ENCODE results near the gene DTX3.
A peak's percentile ranks its signal among the peaks of the same experiment; 100 is the strongest.
"Not testable (repeated sequence)": the region's sequence is repeated elsewhere in the genome, so short reads cannot be mapped to it uniquely, and the experiment has no call there.

Gene DTX3

DNA sequence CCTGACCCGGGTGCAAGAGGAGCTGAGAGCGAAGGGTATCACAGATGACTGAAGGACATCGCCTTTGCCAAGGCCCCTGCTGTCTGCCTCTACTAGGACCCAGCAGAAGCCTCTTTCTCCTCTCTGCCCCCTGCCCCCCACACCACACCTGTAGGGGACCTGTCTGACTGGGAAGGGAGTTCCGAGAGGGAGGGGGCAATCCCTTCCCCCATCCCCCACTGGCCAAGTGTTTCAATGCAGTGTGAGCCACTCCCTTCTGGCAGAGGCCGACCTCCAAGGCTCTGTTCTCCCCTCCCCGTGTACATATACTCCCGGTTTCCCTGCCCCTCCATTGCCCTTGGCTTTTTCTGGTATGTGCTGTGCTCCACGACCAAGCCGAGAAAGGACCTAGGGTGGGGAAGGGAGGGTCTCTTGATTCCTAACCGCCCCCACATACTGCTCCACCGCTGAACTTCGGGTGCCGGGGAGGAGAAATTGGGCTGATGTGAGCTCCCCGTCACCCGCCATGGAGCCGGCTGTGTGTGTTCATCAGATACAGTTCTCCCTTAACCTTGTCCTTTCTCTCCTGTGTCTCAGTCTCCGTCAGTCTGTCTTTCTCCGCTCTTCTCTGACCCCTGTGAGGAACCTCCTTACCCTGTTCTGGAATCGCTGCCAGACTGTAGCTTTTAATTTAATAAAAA, 4.6 kb downstream of the DTX3 start:
- no peak for DNase-seq

DNA sequence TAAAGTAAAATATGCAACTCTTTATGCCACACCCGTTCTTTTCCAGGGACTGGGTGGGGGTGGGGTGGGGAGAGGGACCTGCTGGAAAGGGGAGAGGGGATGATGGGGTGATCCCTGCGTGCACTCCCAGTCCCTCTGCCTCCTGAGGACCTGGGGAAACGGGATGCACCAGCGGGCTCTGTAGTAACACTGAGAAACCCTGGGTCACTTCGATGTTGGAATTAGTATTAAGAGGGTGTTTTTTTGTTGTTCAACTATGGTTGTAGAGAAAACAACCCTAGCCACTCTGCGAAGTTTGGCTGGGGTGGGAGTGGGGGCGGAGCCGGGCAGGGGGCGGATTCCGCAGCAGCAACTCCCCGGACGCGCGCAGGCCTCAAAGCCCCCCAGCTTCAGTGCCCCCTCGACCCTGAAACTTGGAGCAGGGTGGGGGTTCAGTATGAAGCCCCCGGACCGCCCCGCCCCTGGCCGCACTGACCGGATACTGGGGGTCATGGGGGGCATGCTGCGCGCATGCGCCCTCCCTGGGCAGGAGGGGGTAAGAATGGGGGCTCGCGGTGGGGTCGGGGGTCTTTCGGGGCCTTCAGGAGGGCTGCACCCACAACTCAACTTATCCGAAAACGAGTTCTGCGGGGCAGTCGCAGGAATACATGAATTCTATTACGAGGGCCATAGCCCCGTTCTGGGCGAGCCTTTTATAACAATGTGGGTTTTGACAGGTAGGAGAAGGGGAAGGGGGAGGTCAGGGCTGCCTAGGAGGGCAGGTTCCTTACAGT, 5.3 kb downstream of the DTX3 start:
- DNase-seq, result no peak

DNA sequence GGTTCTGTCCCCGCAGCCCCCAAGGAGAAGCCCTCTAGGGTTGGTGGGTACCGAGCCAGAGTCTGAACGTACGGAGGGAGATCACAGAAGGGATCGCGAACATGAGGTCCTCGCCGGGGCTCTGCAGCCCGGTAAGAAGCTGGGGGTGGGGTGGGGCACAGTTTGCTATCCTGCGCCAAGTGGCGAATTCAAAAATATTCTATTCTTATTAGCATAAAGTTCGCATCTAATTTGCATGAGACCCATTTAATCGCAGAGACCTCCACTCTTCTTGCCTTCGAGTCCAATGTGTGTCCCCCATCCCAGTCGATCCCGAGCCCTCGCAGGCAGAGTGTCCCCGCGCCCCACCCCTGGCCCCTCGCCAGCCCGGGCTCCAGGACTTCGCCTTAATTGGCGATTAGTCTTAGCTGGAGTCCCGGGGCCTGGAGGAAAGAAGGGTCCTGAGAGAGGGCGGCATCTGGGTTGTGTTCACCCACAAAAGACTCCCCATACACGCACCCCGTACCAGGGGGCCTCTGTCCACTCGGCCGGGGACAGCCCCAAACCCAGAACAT, 6.0 kb downstream of the DTX3 start:
- no peak for DNase-seq

DNA sequence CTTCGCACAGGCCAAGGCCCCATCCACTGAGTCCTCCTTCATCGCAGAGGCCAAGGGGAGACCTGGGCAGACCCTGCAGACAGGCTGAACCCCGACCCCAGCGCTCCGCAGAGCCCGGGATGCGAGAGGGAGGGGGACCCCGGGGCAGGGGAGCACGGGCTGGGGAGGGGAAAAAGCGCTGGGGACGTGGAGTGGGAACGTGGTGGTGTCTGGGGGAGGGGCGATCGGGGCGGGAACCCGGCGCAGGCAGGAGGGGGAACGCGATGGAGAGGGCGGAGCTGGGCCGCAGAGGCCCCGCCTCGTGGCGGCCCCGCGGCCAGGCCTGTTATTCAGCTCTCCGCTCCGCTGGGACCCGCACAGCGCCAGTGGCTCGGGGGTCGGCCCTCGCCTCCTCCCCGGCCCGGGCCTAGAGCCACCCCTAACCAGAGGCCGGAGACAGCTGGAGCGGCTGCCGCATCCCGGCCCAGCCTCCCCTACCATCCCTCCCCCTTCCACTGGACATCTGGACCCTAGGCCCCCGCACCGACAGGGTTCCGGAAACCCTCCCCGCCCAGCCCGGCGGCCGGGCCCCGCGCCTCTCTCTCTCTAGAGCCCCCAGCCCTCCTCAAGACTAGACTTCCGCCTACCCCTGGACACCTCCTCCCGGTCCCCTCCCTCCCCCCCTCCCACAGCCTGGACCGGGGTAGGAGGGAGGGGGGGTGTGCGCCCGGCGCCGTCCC, 6.6 kb downstream of the DTX3 start, which contains the start of gene ARHGEF25:
TSS of gene ARHGEF25 (plus strand) at position 328 of the 719 bp plus-strand sequence. CDS start 460 bp downstream, outside the sequence.
- peak; percentile 6 to 14 for DNase-seq

DNA sequence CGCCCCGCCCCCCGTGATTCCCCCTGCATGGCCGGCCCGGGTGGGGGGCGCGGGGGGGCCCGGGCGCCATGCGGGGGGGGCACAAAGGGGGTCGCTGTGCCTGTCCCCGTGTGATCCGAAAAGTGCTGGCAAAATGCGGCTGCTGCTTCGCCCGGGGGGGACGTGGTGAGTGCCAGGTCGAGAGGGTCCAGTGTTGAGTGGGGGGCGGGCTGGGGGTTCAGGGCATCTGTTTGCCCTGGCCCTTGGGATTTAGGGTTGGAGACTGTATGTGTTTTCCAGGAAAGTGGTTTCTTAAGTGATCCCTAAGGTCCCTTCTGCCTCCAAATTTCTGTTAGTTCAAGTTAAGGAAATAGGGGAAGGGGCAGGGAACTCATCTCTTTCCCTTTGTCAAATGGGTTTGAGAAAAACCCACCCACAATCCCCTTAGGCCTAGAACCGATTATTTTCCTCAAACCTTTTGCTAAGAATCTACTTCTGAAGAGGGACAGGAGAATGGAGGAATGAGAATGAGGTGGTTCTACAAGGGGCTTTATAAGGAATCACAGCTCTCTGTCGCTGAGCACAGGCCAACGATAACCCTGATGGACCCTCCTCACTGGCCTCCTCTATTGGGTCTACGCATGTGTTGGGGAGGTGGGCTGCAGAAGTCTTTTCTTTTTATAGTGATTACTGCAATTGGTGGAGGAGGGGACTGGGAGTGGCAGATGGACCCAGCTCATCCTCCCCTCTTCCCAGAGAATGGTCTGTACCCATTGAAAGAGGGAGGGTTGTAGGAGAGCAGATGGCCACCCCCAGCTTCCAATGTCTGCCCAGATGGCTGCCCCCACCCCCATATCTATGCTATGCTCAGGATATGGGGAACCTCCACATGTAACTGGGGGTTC, 7.4 kb downstream of the DTX3 start:
- no peak for DNase-seq

DNA sequence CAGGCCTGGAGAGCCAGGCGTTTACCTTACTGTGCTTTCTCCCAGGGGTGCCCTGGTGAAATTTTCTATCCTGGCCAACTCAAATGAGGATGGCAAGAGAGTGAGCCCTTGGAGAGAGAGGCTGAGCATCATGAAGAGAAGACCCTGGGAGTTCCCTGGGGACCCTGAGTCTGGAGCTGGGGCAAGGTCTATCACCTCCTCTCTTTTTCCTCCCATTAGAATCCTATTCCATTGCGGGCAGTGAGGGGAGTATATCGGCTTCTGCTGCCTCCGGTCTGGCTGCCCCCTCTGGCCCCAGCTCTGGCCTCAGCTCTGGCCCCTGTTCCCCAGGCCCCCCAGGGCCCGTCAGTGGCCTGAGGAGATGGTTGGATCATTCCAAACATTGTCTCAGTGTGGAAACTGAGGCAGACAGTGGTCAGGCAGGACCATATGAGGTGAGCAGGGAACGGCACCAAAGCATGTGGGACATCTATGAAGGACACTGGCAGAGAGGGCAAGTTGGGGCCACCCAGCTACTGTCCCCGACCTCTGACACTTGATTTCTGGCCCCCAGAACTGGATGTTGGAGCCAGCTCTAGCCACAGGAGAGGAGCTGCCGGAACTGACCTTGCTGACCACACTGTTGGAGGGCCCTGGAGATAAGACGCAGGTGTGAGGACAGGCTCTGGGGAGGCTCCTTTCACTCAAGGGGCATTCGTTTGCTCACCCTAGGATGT, 8.2 kb downstream of the DTX3 start:
- DNase-seq, result no peak

DNA sequence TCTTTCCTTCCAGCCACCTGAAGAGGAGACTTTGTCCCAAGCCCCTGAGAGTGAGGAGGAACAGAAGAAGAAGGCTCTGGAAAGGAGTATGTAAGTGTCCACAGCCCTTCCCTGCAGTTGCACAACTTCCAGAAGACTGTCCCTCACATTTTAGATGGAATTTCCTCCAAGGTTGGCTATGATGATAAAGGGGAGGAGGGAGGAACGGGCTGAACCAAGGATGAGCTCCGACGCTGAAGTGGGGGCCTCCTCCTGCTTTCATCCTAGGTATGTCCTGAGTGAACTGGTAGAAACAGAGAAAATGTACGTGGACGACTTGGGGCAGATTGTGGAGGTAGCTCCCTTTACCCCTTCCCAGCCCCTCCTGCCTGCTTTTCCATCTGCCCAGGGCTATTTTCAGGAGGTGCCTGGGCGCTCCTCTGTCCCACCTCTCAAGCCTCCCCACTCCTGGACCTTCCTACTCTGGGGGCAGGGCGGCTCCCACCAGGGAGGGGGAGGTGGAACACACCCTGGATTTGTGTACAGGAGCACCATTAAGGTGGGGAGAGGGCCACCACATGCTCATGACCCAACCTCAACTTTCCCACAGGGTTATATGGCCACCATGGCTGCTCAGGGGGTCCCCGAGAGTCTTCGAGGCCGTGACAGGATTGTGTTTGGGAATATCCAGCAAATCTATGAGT, 8.9 kb downstream of the DTX3 start:
- DNase-seq, result no peak

DNA sequence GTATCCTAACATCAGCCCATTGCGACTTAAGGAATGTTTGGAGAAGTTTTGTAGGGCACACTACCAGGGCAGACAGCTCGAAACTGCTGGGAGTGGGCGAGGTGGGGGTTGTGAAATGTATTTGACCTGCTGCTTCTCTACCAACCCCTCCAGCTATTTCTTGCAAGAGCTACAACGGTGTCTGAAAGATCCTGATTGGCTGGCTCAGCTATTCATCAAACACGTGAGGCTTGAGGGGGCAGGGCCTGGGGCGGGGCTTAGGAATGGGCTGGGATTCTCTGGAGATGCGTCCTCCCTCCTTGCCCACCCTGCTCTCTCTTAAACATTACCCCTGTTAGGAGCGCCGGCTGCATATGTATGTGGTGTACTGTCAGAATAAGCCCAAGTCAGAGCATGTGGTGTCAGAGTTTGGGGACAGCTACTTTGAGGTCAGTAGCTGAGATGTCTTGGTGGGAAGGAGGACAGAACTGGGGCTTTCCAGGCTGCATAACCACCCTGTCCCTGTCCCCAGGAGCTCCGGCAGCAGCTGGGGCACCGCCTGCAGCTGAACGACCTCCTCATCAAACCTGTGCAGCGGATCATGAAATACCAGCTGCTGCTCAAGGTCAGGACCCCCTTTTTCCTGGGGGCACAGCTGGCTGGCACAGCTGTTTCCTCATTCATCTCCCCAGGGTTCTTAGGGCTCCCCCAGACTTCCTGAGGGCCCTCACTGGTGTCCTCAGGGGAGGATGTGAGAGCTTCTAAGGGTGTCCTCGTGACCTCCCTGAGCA, 9.7 kb downstream of the DTX3 start:
- peak in 1 of 2 experiments; percentile 6 for DNase-seq

DNA sequence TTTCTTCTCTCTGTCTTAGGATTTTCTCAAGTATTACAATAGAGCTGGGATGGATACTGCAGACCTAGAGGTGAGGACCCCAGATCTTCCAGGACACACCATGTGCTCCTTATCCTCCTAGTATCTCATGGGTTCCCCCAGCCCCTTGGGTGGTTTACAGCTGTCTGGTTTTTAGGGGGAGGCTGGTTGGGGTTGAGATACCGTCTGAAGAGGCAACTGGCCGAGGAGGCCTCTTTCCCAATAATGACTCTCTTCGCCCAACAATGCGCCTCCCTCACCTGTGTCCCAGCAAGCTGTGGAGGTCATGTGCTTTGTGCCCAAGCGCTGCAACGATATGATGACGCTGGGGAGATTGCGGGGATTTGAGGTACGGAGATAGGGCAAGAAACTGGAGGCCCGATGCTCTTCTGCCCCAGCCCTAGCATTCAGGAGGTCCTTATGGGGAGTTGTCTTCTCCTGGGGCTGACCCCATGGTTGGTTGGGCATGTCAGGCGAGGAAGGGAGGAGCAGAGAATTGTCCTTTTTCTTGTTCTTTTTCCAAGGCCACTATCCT, 10.4 kb downstream of the DTX3 start:
- no peak for DNase-seq

DNA sequence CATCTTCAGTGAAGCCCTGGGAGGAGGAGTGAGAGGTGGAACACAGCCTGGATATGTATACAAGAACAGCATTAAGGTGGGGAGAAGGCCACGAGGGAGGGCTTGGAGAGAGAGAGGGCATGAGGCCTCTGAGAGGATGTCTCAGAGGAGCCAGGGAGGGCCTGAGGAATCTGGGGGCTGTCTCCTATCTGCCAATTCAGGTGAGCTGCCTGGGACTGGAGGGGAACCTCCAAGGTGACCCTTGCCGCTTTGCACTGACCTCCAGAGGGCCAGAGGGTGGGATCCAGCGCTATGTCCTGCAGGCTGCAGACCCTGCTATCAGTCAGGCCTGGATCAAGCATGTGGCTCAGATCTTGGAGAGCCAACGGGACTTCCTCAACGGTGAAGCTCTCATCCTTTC, 11.0 kb downstream of the DTX3 start:
- no peak for DNase-seq

DNA sequence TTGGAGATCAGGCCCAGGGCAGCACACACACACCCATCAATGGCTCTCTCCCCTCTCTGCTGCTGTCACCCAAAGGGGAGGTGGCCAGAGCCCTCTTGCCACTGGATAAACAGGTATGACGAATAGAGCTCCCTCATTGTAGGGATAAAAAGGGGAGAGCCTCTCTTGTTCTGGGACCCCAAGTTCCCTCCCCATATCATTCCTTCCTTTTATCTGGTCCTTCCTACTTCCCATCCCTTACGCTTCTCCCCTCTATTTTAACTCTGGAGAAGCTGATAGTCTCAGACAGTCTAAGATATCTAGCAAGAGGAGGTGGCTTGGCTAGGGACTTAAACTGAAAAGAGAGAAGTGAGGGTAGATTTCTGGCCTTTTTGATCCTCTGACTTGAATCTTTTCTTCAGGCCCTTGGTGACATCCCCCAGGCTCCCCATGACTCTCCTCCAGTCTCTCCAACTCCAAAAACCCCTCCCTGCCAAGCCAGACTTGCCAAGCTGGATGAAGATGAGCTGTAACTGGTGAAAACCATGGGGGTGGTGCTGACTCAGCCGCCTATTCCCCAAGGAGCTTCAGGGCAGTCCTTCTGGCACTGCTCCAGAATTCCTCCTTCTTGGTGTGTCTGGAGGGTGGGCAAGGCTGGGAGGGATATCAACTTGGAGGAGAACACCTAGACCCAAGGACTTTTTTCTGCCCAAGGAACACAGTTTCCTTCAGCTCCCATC, 11.9 kb downstream of the DTX3 start:
- no peak for DNase-seq

DNA sequence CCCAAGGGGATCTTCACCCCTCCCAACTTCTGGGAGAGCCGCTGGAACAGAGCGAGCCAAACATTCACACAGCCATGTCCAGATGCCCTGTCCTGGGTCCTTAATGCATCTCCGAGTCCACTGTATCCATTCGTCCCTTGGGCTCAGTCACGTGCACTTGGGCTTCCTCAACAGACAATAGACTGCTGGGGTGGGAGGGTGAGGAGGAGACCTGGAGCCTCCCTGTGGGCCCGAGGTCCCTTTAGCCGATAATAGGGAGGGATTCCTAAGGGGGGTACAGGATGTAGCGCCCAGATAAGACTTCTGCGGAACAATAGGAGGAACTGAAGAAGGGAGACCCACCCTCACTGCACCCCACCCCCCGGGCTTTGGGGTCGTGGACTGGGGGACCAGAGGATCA, 13.3 kb downstream of the DTX3 start:
- DNase-seq, result no peak

DNA sequence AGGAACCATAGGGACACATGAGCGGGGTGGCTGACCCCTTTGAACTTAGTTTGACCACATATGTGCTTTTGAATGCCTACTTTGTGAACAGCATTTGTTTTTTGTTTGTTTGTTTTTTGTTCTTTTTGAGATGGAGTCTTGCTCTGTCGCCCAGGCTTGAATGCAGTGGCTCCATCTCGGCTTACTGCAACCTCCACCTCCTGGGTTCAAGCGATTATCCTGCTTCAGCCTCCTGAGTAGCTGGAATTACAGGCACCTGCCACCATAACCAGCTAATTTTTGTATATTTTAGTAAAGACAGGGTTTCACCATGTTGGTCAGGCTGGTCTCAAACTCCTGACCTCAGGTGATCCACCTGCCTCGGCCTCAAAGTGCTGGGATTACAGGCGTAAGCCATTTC, 13.8 kb downstream of the DTX3 start:
- not testable (repeated sequence) for DNase-seq

DNA sequence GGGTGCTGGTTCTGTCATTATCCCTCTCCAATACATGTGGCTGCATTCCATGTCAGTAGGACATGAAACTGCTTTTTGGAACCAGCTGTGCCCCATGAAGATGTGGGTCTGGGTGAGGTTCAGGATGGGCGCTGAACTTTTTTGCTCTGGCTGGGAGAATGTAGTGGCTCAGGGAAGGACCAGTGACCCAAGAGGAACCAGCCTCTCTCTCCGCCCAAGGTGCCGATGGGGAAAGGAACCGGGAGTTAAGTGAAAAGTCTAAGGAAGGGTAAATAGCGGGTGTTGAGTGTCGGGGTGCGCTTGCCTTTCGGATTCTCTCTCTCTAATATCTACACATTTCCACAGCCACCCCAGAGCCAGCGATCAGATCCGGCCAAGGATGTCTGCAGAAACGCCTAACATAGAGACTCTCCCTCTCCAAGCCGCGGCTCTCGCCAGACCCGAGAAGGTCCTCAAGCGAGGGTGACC, 14.4 kb downstream of the DTX3 start:
- no peak for DNase-seq

DNA sequence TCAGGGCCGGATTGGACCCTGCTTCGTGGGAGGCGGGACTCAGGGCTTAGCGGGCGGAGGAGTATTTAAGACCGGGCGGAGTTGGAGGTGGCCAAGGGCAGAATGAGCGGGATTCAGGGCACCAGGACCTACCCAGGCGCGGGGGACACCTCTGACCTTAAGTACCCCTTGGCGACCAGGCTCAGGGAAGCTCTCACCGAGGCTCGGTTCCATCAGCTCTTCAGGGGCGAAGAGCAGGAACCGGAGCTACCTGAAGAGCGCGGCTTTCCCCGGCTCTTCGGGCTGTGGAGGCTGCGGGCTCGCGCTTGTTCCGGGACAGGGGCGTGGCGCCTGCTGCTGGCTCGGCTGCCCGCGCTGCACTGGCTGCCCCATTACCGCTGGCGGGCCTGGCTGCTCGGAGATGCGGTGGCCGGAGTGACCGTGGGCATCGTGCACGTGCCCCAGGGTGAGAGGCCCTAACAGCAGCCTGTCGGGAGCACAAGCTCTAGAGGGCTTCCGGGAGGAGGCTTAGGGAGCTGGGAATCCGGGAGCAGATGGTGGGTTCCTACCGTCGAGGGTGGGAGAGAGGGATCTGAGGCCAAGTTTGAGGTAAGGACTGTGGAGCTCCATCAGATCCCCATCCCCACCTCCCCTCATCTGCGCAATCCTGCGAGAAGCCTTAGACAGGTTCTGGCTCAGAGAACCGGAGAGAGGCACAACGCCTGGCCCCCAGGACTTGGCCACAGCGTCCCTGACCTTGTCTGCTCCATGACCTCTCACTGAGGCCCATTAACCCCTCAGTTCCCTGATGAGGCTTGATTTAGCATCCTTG, 15.0 kb downstream of the DTX3 start:
- DNase-seq, result no peak

DNA sequence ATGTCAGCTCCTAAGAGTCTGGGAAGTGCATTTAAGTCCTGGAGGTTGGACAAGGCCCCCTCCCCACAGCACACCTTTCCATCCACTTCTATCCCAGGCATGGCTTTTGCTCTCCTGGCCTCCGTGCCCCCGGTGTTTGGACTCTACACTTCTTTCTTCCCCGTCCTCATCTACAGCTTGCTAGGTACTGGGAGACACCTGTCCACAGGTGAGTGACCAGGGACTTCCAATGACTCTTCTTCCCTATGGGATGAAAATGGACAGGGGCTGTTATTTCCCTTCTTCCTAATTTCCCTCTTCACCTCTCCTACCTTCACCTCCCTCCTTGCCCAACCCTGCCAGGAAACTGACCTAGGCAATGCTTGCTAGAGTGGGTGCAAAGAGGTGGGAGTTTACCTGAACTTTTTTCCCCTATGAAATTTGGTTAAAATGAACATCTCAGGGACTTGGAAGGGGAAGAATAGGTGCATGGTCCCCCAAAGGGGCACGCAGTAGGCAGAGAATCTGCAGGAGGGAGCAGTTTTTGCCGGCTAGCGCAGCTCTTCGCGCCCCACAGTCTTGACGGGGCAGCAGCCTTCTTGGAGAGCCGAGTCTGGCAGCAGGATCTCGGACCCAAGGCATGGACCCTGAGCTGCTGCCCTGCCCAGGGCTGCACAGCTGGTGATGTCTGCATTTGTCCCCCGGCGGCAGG, 15.8 kb downstream of the DTX3 start:
- DNase-seq, result no peak

DNA sequence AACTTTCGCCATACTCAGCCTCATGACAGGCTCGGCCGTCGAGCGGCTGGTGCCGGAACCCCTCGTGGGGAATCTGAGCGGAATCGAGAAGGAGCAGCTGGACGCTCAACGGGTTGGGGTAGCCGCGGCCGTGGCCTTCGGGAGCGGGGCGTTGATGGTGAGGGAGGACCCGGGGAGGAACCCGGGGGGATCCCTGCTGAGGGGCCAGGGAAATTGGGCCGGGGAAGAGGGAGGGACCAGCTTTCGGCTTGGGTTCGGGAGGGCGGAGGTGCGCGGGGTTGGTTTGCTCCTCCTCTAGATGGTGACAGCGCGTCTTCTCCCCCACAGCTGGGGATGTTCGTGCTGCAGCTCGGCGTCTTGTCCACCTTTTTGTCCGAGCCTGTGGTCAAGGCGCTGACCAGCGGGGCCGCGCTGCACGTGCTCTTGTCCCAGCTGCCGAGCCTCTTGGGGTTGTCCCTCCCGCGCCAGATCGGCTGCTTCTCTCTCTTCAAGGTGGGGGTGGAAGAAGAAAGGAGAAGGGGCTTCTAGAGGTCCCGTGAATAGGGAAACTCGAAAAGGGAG, 16.4 kb downstream of the DTX3 start:
- no peak for DNase-seq

All from Kasumi-1 (cell line).